HepG2 (cell line): ENCODE results near the gene NT5C2. TPM values are rescaled to one million over a fixed set of nuclear protein-coding genes. Genes with fewer than 3 reads are reported as not detected.

Source experiments
- CAMTA2 ChIP-seq: sonication (generic); formaldehyde crosslinking; IDR thresholded peaks from 2 replicates; pipeline ENCODE4 v1.4.0; 2020; ENCODE audit warnings: mild to moderate bottlenecking, missing genetic modification reagents, borderline replicate concordance
- CHD4 ChIP-seq: fragments of 200-600 bp; sonication (generic); IDR thresholded peaks from 2 replicates; pipeline ENCODE4 v1.7.0; 2017; ENCODE audit warnings: mild to moderate bottlenecking, low read length, borderline replicate concordance
- DRAP1 ChIP-seq: IDR thresholded peaks from 2 replicates; pipeline ENCODE4 v1.6.1; 2016; ENCODE audit warnings: missing genetic modification reagents, missing compliant biosample characterization
- IRF2 ChIP-seq: IDR thresholded peaks from 2 replicates; pipeline ENCODE4 v1.6.1; 2018; ENCODE audit warnings: missing genetic modification reagents, missing compliant biosample characterization
- KDM5B ChIP-seq: sonication (generic); formaldehyde crosslinking; IDR thresholded peaks from 2 replicates; pipeline ENCODE4 v1.4.0; 2020; ENCODE audit warnings: missing genetic modification reagents, mild to moderate bottlenecking, borderline replicate concordance
- KLF9 ChIP-seq: IDR thresholded peaks from 2 replicates; pipeline ENCODE4 v1.6.1; 2016; ENCODE audit warnings: low read depth
- POLR2G ChIP-seq: fragments of 200-400 bp; formaldehyde crosslinking; IDR thresholded peaks from 2 replicates; pipeline ENCODE4 v1.6.1; 2018; ENCODE audit warnings: mild to moderate bottlenecking, low read depth, low read length, moderate library complexity
- PRDM10 ChIP-seq: sonication (generic); formaldehyde crosslinking; IDR thresholded peaks from 2 replicates; pipeline ENCODE4 v1.4.0; 2020; ENCODE audit warnings: low read depth, missing genetic modification reagents
- REST ChIP-seq, 2 experiments: IDR thresholded peaks; 2 replicates each; pipeline ENCODE4 v1.6.1; 2011 to 2012; ENCODE audit warnings: low read length in 2 of 2, borderline replicate concordance in 1 of 2, low read depth in 1 of 2, mild to moderate bottlenecking in 1 of 2, moderate library complexity in 1 of 2
- SNAPC4 ChIP-seq: sonication (generic); formaldehyde crosslinking; IDR thresholded peaks from 2 replicates; pipeline ENCODE4 v1.4.0; 2020; ENCODE audit warnings: mild to moderate bottlenecking, missing genetic modification reagents
- TCF7 ChIP-seq: sonication (generic); IDR thresholded peaks from 2 replicates; pipeline ENCODE4 v1.6.1; 2016; ENCODE audit warnings: antibody characterized with exemption, low read depth
- ZFP1 ChIP-seq: IDR thresholded peaks from 2 replicates; pipeline ENCODE4 v1.6.1; 2016
- ZNF224 ChIP-seq: sonication (generic); formaldehyde crosslinking; IDR thresholded peaks from 2 replicates; pipeline ENCODE4 v1.5.0; 2020; ENCODE audit warnings: mild to moderate bottlenecking, missing genetic modification reagents
- ZNF264 ChIP-seq: sonication (generic); formaldehyde crosslinking; IDR thresholded peaks from 2 replicates; pipeline ENCODE4 v1.4.0; 2020; ENCODE audit warnings: missing genetic modification reagents
- ZNF337 ChIP-seq: sonication (generic); formaldehyde crosslinking; IDR thresholded peaks from 2 replicates; pipeline ENCODE4 v1.5.1; 2020; ENCODE audit warnings: missing genetic modification reagents, low read depth, mild to moderate bottlenecking, borderline replicate concordance
- polyA plus RNA-seq, 8 experiments: library from polyadenylated mRNA; depleted of rRNA in 3 of 8; stranded (reverse) in 7 of 8; unstranded in 1 of 8; fragments of >200 nt; fragmentation: Illumina TruSeq in 4 of 8; extraction: Trizol in 4 of 8; gene quantifications; 2 replicates each; pipeline versions ENCODE4 v1.2.1 to v1.2.3, GENCODE V29; 2011 to 2016; ENCODE audit warnings: low read depth in 4 of 8, missing spikeins in 1 of 8, mixed read lengths in 1 of 8; ENCODE audit not compliant: insufficient read depth in 1 of 8
- total RNA-seq, 5 experiments: library from RNA; depleted of rRNA; stranded (reverse); fragments of >200 nt; fragmentation: Illumina TruSeq; extraction: Trizol; gene quantifications; 2 replicates each; pipeline ENCODE4 v1.2.3, GENCODE V29; 2016; ENCODE audit warnings: low read depth in 1 of 5

Gene NT5C2
- total and polyA plus RNA-seq, 2 of the 13 experiments (the other 11 are each of a cell fraction or from before 2014, with no cell fraction given), result 40.6 to 55.2 TPM

- TF ChIP-seq KDM5B (CRISPR knock-in tag) (peak; percentile 67; the same call in 1 of the 2 replicates), TCF7 (peak; percentile 57), DRAP1 (peak; percentile 65), ZNF264 (CRISPR knock-in tag) (peak; percentile 97), KLF9 (CRISPR knock-in tag) (peak; percentile 80), ZNF337 (CRISPR knock-in tag) (peak; percentile 77; the same call in 1 of the 2 replicates), PRDM10 (CRISPR knock-in tag) (peak; percentile 54; the same call in 1 of the 2 replicates), ZFP1 (peak; percentile 92; the same call in 1 of the 2 replicates), ZNF224 (peak; percentile 94; the same call in 1 of the 2 replicates), CHD4 (no peak), SNAPC4 (CRISPR knock-in tag) (no peak), POLR2G (no peak), CAMTA2 (CRISPR knock-in tag) (no peak), IRF2 (peak; percentile 96), REST (IDR thresholded peaks at IDR 0.05; ENCODE audit: borderline replicate concordance in 1 of 2, low read depth in 1 of 2, low read length in 2 of 2) (peak in 1 of 2 experiments; percentile 66; a peak in 1 of 4 replicates)
Observed at GRCh38 chr10:103053659-103054581, 139.2 kb downstream of the NT5C2 start (continued).
